ENCODE results near the gene SH3BGRL2. TPM values are rescaled to one million over a fixed set of nuclear protein-coding genes. Genes with fewer than 3 reads are reported as not detected.

SH3BGRL2 gene
- total and polyA plus RNA-seq, 12 donors: 4.1 to 8.6 (median 5.0) TPM

DNA sequence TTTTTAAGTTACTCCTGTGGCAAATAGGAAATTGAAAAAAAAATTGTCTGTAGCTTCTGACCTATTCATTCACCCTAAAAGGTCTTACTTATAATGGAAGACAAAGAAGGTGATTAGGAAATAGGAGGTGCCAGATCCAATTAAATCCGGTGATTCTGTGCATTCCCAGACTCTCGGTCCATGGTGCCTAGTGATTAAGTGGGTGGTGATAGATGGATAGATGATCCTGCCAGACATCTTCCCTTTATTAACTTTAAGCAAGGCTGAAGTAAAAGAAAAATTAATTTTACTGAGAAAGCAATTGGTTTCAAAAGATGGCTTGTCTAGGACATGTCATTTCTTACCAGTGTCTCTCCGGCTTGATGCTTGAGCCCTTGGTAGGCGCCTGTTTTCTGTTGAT, 80.0 kb downstream of the SH3BGRL2 start:
- Histone ChIP-seq H3K27ac (no peak overlapping the region), H3K36me3 (no peaks in the 10 kb centered on the region), H3K4me3 (no peak overlapping the region), H3K9me3 (no peaks in the 10 kb centered on the region), H3K4me1 (peaks cover 0 to 16% (median 0%) of the 10 kb centered on the region in 9 donors), H3K27me3 (no peaks in the 10 kb centered on the region)
- ATAC-seq (no peak), DNase-seq (no peak)
- 64 to 69% methylated on average over 4 of the region's 4 CpGs for WGBS, 2 donors
- TF ChIP-seq, protein P1, sequence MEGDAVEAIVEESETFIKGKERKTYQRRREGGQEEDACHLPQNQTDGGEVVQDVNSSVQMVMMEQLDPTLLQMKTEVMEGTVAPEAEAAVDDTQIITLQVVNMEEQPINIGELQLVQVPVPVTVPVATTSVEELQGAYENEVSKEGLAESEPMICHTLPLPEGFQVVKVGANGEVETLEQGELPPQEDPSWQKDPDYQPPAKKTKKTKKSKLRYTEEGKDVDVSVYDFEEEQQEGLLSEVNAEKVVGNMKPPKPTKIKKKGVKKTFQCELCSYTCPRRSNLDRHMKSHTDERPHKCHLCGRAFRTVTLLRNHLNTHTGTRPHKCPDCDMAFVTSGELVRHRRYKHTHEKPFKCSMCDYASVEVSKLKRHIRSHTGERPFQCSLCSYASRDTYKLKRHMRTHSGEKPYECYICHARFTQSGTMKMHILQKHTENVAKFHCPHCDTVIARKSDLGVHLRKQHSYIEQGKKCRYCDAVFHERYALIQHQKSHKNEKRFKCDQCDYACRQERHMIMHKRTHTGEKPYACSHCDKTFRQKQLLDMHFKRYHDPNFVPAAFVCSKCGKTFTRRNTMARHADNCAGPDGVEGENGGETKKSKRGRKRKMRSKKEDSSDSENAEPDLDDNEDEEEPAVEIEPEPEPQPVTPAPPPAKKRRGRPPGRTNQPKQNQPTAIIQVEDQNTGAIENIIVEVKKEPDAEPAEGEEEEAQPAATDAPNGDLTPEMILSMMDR (IDR thresholded peaks at IDR 0.05): no peak
- intact Hi-C loops (cut with DNase I): loop anchor here in 5 of 10 donors (5.0 to 10.0 kb wide), 2 partner anchors 136 to 139 kb away; no protein-coding TSS in a partner anchor

DNA sequence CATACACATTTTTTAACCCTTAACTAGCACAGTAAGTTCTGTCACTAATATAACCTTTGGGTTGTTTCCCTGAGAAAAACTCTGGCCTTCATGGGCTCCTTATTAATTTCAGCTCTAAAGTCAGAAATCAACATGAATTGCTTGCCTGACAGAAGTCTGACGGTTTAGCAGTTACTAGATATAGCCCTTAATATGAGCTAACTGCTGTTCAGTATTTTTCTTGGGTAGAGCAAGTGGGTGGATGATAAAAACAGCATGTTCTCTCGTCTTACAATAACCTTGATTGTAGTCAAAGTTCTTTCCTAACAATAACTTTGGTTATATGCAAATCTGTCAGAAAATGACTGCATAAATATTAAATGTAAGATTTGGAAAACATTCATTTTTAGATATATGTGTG, 81.0 kb downstream of the SH3BGRL2 start:
- DNase-seq (no peak), ATAC-seq (no peak)
- Histone ChIP-seq H3K4me1 (peaks cover 0 to 16% (median 0%) of the 10 kb centered on the region in 9 donors), H3K4me3 (no peak overlapping the region), H3K27me3 (no peaks in the 10 kb centered on the region), H3K27ac (no peak overlapping the region), H3K36me3 (no peaks in the 10 kb centered on the region), H3K9me3 (no peaks in the 10 kb centered on the region)
- intact Hi-C loops (cut with DNase I): loop anchor here in 7 of 10 donors (2.0 to 10.0 kb wide), 3 partner anchors 137 to 141 kb away; no protein-coding TSS in a partner anchor
- 52 to 56% methylated on average over 2 of the region's 2 CpGs for WGBS, 2 donors
- TF ChIP-seq, protein P1 (IDR thresholded peaks at IDR 0.05): no peak

DNA sequence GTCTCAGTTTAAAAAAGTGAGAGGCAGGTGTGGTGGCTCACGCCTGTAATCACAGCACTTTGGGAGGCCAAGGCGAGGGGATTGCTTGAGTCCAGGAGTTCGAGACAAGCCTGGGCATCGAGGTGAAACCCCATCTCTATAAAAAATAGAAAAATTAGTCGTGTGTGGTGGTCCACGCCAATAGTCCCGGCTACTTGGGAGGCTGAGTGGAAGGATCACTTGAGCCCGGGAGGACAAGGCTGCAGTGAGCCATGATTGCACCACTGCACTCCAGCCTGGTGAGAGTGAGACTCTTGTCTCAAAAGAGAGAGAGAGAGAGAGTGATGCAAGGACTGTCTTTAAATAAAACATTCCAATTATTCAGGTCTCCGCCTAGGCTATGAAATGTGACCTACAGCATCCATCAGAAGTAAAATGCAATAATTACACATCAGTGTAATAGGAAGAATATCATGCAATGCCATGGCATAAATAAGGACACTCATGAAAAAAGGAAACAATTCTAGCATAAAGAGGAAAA, 81.5 kb downstream of the SH3BGRL2 start:
- no peaks in the 10 kb centered on the region for H3K36me3 ChIP-seq
- no peaks in the 10 kb centered on the region for H3K9me3 ChIP-seq
- TF ChIP-seq, protein P1 (IDR thresholded peaks at IDR 0.05): no peak
- no peaks in the 10 kb centered on the region for H3K27me3 ChIP-seq
- no peak for ATAC-seq
- peaks cover 0 to 16% (median 0%) of the 10 kb centered on the region in 9 donors for H3K4me1 ChIP-seq
- 90 to 93% methylated on average over 9 of the region's 9 CpGs for WGBS, 2 donors
- no peak overlapping the region for H3K27ac ChIP-seq
- H3K4me3 ChIP-seq: no peak overlapping the region
- intact Hi-C loops (cut with DNase I): loop anchor here in 7 of 10 donors (2.0 to 10.0 kb wide), 3 partner anchors 138 to 142 kb away; no protein-coding TSS in a partner anchor
- no peak for DNase-seq

DNA sequence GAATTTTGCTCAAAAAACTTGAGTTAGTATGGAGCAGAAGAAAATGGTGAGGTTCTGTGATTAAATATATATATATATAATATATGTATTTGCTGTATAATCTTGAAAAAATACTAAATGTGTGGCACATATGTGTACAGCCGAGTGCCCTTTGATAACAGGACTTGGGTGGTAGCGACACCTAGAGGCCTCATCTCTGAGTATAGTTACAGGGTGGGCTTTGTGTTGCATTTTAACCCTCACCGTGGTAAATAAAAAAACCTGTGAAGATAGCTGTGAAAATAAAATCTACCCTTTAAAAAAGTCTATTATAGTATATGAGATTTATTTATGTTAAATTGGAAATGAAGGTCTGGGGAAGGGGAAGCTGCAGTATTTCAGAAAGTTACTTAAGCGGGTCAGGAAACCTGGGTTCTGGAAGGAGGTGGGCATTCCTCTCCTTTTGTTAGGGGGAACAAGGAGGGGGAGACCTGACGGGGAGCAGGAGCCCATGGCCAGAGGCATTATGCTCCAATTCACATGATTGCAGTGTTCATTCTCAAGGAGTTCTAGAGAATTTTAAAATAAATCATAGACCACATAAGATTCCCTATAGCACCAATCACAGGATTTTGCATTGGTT, 82.7 kb downstream of the SH3BGRL2 start:
- TF ChIP-seq, protein P1 (IDR thresholded peaks at IDR 0.05): peak in 8 of 9 donors; percentile 62 to 84 (median 72)
- H3K27me3 ChIP-seq: no peaks in the 10 kb centered on the region
- DNase-seq (peak in 1 of 2 donors; percentile 52), ATAC-seq (peak in 6 of 8 donors; percentile 53 to 81 (median 72))
- H3K4me3 ChIP-seq: no peak overlapping the region
- intact Hi-C loops (cut with DNase I): loop anchor here in 8 of 10 donors (1.0 to 10.0 kb wide), 4 partner anchors 139 to 144 kb away; no protein-coding TSS in a partner anchor
- H3K27ac ChIP-seq: no peak overlapping the region
- H3K4me1 ChIP-seq: peaks cover 0 to 16% (median 0%) of the 10 kb centered on the region in 9 donors
- no peaks in the 10 kb centered on the region for H3K36me3 ChIP-seq
- 17 to 19% methylated on average over 5 of the region's 5 CpGs for WGBS, 2 donors
- no peaks in the 10 kb centered on the region for H3K9me3 ChIP-seq

All from heart right ventricle (tissue), 16 donors.